ENCODE results near the gene ALDH1A3.

The ALDH1A3 gene

GRCh38 chr15:100941536-100941935 lies 61.9 kb downstream of the ALDH1A3 start:
- peak overlapping the region; percentile 86 for H3K27ac ChIP-seq (replicated peaks)
- no peak for TF ChIP-seq POLR2AphosphoS5 (IDR thresholded peaks at IDR 0.05; ENCODE audit: low read depth)
- no peak for TF ChIP-seq SPI1 (IDR thresholded peaks at IDR 0.05; ENCODE audit: borderline replicate concordance, low read depth)
- TF ChIP-seq CTCF (IDR thresholded peaks at IDR 0.05; ENCODE audit: insufficient read depth, low read length) = no peak
- TF ChIP-seq GABPA (IDR thresholded peaks at IDR 0.05; ENCODE audit: low read depth) = no peak
- TF ChIP-seq, protein P1, sequence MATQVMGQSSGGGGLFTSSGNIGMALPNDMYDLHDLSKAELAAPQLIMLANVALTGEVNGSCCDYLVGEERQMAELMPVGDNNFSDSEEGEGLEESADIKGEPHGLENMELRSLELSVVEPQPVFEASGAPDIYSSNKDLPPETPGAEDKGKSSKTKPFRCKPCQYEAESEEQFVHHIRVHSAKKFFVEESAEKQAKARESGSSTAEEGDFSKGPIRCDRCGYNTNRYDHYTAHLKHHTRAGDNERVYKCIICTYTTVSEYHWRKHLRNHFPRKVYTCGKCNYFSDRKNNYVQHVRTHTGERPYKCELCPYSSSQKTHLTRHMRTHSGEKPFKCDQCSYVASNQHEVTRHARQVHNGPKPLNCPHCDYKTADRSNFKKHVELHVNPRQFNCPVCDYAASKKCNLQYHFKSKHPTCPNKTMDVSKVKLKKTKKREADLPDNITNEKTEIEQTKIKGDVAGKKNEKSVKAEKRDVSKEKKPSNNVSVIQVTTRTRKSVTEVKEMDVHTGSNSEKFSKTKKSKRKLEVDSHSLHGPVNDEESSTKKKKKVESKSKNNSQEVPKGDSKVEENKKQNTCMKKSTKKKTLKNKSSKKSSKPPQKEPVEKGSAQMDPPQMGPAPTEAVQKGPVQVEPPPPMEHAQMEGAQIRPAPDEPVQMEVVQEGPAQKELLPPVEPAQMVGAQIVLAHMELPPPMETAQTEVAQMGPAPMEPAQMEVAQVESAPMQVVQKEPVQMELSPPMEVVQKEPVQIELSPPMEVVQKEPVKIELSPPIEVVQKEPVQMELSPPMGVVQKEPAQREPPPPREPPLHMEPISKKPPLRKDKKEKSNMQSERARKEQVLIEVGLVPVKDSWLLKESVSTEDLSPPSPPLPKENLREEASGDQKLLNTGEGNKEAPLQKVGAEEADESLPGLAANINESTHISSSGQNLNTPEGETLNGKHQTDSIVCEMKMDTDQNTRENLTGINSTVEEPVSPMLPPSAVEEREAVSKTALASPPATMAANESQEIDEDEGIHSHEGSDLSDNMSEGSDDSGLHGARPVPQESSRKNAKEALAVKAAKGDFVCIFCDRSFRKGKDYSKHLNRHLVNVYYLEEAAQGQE (IDR thresholded peaks at IDR 0.05; ENCODE audit: insufficient replicate concordance, low read depth) = no peak
- no peak overlapping the region for H3K4me3 ChIP-seq (replicated peaks; ENCODE audit: insufficient read depth, low read length)
- H3K27me3 ChIP-seq (ENCODE audit: insufficient read depth, poor library complexity, severe bottlenecking) = no peaks in the 10 kb centered on the region
- no peak for DNase-seq (ENCODE audit: low read depth in 1 of 2, low spot score in 1 of 2)

GRCh38 chr15:100942656-100943425 lies 63.2 kb downstream of the ALDH1A3 start:
- H3K4me3 ChIP-seq (replicated peaks; ENCODE audit: insufficient read depth, low read length) = no peak overlapping the region
- no peak for DNase-seq (ENCODE audit: low read depth in 1 of 2, low spot score in 1 of 2)
- TF ChIP-seq GABPA (IDR thresholded peaks at IDR 0.05; ENCODE audit: low read depth) = no peak
- TF ChIP-seq, protein P1 (IDR thresholded peaks at IDR 0.05; ENCODE audit: insufficient replicate concordance, low read depth) = no peak
- no peak for TF ChIP-seq SPI1 (IDR thresholded peaks at IDR 0.05; ENCODE audit: borderline replicate concordance, low read depth)
- TF ChIP-seq POLR2AphosphoS5 (IDR thresholded peaks at IDR 0.05; ENCODE audit: low read depth) = no peak
- TF ChIP-seq CTCF (IDR thresholded peaks at IDR 0.05; ENCODE audit: insufficient read depth, low read length) = no peak
- H3K27me3 ChIP-seq (ENCODE audit: insufficient read depth, poor library complexity, severe bottlenecking) = no peaks in the 10 kb centered on the region
- H3K27ac ChIP-seq (replicated peaks) = no peak overlapping the region

DNA sequence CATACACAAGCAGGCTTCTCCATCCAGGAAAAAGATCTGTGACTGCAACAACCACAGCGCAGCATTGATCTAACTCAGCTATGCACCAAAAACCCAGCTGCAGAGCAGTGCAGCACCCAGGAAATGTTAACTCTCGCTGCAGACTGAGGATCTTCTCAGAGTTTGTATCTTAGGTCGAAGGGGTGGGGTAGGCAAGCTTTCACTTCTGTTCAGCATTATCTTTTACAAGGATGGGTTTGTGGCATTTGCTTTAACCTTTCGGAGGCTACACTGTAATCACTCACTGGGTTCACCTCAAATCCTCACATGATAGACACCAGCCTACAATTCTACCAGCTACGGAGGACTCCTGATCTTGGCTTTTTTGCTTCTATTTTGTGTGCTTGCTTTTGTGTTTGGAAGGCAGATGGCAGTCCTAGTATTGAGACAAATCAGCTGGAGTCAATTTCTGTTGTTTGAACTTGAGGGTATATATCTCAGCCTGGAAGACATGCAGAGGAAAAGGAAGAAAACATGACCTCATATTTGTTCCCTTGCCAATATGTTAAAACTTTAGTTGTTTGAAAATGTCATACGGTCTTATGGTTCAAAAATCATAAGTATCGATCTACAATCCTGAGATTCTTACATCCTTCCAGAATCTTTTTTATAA lies 64.7 kb downstream of the ALDH1A3 start:
- no peaks in the 10 kb centered on the region for H3K27me3 ChIP-seq (ENCODE audit: insufficient read depth, poor library complexity, severe bottlenecking)
- no peak overlapping the region for H3K27ac ChIP-seq (replicated peaks)
- no peak for DNase-seq (ENCODE audit: low read depth in 1 of 2, low spot score in 1 of 2)
- TF ChIP-seq GABPA (IDR thresholded peaks at IDR 0.05; ENCODE audit: low read depth) (no peak), SPI1 (IDR thresholded peaks at IDR 0.05; ENCODE audit: borderline replicate concordance, low read depth) (no peak), POLR2AphosphoS5 (IDR thresholded peaks at IDR 0.05; ENCODE audit: low read depth) (no peak), CTCF (IDR thresholded peaks at IDR 0.05; ENCODE audit: insufficient read depth, low read length) (no peak)
- TF ChIP-seq, protein P1 (IDR thresholded peaks at IDR 0.05; ENCODE audit: insufficient replicate concordance, low read depth) = no peak
- no peak overlapping the region for H3K4me3 ChIP-seq (replicated peaks; ENCODE audit: insufficient read depth, low read length)

All from HL-60 (cell line).